IPS-NIHi11 (cell line): Measurements from ENCODE around the gene RASL10A.

Experiments
- DNase-seq: peaks from one replicate; pipeline ENCODE4 v3.0.0; 2012; ENCODE audit warnings: mixed read lengths, low spot score

Gene RASL10A

DNA sequence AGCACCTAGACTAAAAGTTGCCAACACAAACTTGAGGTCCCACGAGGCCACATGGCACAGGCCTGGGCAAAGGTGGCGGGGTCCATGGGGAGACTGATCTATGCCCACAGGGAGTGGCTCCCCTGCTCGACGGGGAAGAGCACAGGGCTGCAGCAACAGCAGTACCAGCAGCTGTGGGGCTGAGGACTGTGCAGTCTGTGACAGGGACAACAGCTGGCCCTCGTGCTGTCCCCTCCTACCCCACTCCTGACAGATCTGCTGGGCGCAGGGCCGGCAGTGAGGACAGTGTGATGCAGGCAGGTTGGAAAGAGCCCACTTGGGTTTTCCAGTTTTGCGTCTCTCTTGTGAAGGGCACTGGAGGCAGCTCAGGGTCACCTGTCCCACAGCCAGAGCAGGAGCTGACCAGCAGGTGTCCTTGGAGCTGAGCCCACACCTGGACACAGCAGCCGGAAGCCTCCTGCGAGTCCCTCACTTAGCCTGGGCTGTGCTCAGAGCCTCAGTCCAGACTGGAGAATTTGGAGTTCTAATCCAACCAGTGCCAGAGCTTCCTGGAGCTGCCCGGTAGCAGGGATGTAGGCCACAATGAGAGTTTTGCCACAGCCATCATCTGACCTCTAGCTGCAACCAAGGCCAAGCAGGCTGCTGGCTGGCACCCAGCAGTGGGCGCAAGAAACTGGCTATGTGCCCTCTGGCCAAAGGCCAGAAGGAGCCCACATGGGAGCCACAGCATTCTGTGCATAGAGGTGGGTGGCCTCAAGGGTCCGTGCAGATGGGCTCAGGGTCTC is 12.6 kb downstream of the RASL10A start:
- no peak for DNase-seq

- no peak for DNase-seq
These were observed 13.2 kb downstream of the RASL10A start for GRCh38 chr22:29302402-29302680.

- no peak for DNase-seq
These were observed 13.6 kb downstream of the RASL10A start for GRCh38 chr22:29301716-29302401.

DNA sequence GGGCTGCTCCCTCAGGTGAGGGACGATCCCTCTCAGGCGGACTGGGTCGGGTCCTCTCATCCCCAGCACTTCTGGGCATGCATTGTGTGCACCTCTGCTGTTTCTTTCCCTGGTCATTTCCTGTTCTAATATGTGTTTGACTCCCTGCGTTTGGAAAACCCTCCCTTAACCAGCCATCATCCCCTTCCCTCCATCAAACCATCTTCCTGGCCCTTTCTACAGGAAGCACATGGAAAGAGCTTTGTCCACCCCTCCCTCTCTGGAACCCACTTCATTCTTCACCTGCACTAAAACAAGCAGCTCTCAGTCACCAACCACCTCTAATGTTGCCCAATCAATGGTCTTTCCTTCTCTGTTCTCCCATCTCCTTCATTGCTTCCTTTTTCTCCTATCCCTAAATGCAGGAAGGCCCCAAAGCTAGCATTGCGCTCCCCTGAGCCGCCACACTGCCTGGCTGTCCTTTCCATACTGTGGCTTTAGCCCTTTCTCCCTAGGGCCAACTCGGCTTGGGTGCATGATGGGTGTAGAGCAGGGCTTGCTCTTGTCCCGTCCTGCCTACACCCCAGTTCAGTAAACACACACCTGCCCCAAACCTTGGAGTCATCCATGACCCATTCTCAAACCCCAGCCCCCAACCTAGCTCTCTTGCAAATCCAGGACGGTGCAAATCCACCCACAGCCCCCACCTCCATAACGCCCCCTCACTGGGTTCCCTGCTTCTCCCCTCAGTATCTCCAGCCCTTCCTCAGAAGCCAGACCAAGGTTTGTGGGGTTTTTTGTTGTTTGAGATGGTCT is 14.5 kb downstream of the RASL10A start:
- DNase-seq: no peak

- no peak for DNase-seq
These were observed 15.1 kb downstream of the RASL10A start for GRCh38 chr22:29300467-29300806.

DNA sequence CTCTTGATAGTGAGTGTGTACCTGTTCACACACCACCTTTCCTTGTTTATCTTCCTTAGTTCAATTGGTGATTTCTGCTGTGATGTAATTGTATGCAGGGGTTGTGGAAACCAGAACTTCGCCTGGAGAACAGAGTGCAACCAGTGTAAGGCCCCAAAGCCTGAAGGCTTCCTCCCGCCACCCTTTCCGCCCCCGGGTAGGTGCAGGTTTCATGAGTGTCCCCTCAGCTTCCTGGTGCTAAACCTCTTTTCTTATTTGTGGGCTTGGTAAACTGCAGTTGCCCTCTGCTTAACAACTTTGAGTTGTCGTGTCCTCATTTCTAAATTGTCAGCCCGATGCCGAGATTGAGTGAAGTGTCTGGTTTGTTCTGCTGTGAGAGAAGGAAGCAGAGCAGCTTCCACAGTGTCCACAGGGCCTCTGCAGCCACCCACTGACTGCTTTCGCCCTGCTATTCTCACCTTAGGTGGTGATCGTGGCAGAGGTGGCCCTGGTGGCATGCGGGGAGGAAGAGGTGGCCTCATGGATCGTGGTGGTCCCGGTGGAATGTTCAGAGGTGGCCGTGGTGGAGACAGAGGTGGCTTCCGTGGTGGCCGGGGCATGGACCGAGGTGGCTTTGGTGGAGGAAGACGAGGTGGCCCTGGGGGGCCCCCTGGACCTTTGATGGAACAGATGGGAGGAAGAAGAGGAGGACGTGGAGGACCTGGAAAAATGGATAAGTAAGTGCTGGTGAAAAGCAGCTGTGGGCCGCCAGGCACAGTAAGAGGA is 16.2 kb downstream of the RASL10A start:
- DNase-seq: no peak

GRCh38 chr22:29298641-29299040 is 16.9 kb downstream of the RASL10A start:
- DNase-seq: no peak

GRCh38 chr22:29292379-29292778 is 23.1 kb downstream of the RASL10A start:
- DNase-seq: no peak

GRCh38 chr22:29291215-29291614 is 24.3 kb downstream of the RASL10A start:
- DNase-seq: no peak

GRCh38 chr22:29290061-29290460 is 25.4 kb downstream of the RASL10A start:
- DNase-seq: no peak

GRCh38 chr22:29288837-29289236 is 26.7 kb downstream of the RASL10A start:
- no peak for DNase-seq

DNA sequence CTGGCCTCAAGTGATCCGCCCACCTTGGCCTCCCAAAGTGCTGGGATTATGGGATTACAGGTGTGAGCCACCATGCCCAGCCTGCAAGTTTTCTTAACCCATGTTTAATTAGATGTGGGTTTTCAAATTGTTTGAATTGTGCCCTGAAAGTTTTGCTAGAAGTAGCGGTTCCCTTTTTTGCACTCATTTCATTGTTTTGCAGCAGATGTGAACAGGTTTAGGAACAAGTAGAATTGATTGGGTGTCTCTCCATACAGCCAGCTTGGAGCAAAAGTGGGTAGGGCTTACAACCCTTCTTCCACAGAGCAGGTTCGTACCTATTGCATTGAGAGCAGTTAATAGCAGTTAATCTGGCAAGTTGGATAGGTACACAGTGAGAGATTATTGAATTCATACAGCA is 31.3 kb downstream of the RASL10A start:
- DNase-seq: no peak

DNA sequence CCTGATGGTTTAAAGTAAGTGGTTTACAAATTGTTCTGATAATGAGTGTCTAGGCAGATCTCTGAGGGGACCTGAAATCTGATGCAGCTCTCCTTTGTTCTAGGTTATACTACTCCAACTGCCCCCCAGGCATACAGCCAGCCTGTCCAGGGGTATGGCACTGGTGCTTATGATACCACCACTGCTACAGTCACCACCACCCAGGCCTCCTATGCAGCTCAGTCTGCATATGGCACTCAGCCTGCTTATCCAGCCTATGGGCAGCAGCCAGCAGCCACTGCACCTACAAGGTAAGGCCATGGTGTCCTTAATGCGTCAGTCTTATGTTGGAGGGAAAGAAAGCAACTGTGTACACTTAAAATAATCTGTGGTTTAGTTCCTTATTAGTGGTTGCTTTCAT is 37.6 kb downstream of the RASL10A start:
- DNase-seq: no peak

DNA sequence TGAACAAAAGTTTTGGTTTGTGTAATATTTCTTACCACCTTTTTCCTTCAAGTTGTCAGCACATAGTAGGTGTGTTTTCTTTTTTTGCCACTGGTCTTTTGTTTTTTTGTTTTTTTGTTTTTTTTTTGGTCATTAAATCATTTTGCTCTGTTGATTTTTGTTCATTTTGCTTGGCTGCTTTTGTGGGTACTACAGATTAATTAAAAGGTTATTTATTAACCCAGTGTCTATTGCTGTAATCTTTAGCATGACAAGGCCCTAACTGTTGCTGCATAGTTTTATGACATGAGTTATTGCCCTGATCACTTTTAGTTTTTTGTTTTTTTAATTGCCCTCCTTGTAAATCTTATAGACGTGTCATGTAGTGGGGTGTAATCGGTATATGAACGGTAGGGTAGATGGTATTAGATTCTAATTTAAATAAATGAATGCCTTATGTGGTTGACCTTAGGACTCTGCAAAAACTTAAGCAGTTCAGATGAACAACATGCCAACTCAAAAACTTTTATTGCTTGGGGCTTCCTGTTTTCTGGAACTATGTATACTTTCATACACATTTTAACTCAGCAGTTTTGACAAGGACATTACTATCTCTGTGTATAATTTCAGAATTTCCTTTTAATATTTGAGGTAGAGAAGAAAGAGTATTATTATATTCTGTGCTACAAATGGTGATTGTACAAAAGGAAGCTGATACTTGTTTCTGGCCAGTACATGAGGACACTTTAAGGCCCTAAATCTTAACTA is 39.5 kb downstream of the RASL10A start:
- DNase-seq: no peak

DNA sequence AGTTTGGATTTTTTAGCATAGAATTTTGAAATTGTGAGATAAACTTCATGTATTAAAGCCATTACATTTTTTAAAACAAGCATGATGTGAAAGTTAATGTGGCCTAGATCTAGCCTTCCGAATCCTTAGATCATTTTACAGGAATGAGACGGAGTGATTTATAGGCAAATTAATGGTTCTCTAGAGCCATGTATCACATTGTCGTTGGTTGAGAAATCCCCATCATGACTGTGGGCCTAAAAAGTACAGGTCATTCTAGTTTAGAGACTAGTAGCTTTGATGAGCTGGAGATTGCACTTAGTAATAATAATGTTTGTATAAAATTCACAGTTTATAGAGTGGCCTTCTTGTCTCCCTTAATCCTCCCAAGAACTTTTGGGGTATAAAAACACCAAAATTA is 40.3 kb downstream of the RASL10A start:
- no peak for DNase-seq

GRCh38 chr22:29272624-29273023 is 42.9 kb downstream of the RASL10A start:
- no peak for DNase-seq

DNA sequence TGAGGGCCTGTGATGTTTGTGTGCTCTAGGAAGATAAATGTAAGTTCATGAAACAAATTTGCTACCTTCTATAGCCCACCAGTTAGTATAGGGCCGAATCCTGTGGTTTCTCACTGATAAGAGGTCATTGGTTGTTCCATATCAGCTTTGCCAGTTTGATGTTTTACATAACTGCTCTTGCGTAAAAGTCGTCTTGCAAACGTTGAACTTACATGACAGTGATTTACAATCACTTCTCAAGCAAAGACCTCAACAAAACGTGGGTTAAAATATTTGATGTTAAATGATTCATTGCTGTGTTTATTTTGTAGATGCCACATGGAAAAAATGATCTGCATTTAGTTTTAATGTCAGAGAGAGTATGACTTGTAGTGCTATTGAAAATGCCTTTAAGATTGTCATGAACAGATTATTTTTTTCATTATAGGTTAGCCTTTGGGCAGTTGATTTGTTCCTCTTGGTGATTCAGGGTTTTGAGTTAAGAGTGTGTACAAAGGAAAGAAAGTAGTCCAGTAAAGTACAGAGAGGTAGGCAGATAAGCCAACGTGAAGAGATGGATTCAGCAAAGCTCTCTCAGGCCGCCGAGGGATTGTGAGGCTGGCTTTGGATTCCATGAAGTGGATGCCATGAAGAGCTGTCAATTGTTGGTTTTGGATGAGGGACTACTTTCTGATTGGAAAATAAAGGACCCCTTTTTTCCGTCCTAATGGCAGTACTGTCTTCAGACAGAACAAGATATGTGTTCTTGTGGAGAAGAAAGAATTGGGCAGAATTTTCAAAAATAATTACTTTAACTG is 44.8 kb downstream of the RASL10A start:
- no peak for DNase-seq

DNA sequence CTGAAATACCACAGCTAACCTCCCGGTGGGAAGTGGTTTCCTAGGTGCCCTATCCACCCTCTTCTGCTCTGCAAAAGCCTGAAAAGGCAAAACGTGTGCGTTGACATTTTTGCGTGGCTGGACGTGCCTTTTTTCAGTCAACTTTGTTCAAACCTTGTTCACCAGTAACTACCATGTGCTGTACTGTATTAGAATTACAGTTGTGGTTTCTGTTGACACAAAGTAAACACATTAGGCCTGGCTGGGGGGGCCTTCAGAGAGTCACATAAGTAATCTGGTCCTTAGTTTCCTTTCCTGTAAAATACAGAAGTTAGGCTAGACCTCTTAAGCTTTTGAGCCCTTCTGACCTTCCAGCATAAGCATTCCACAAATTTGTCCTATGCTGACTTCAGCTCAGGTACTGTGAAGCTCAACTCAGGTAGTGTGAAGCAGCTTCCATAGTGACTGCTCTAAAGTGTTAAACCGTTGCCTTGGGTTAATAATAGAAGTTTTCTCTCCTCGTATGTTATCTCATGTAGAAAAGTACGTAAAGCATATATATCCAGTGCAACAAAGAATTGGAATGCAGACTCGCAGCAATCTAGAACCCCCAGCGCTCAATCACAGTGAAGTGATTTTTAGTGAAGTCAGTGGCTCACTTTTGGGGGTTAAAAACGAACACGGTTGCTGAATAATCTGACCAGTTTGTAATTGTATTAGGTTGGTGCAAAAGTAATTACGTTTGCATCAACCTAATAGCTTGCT is 45.6 kb downstream of the RASL10A start:
- DNase-seq: no peak

DNA sequence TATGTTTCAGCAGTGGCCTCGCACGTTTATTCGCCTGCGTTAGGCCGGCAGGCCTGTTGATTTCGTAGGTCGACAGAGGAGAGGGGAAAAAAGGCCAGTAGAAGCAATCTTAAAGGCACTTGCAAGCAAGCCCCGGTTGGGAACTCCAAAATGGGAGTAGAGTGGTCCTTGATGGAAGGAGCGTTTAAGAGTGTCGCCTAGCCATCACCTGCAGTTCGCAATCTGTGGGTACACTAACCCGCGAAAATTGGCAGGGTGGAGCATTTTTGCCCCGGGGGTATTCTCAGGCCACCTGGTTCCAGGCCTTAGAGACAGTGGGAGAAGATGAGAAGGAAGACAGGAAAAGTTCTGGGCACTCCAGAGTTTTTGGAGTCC is 46.3 kb downstream of the RASL10A start:
- DNase-seq: no peak

DNA sequence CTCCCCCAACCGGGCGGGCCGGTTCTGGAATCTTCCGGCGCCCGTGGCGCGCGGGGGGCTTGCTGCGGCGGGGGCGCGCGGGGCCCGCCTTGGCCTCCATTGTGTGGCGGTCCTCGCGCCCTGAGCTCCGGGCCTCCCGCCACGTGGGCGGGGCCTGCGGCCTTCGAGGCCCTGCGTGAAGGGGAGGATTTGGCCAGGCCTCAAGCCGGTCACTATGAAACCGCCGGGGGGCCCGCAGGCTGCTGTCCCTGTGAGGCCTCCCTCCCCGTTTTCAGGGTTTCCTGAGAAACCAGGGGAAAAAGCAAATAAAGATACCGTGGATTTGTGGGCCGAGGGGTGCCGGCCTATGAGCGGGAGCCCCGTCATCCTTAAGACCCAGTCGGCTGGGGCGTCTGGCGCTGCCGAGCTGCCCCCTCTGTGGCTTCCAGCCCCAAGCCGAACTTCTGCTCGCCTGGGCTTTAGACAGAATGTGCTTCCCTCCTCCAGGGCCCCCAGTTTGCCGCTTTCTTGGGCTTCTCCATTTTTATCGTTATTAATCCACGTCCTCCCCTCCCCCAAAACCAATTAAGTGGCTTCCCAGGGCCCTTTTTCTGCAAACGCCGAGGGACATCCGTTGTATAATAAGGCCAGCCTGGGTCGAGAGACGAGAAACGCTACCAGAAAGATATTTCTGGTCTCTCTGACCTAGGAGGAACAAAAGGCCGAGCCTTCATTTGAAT is 46.8 kb downstream of the RASL10A start:
- peak; percentile 69 for DNase-seq
